GM21737 (cell line): ENCODE measurements around the gene GNB1.
A peak's percentile ranks its signal among the peaks of the same experiment; 100 is the strongest.
"Not testable (repeated sequence)": the region's sequence is repeated elsewhere in the genome, so short reads cannot be mapped to it uniquely, and the experiment has no call there.

ENCODE experiments used
- ATAC-seq: cut with Tn5 transposase; IDR thresholded peaks from one replicate; pipeline ENCODE4 v1.9.1; 2021; ENCODE audit warnings: mild to moderate bottlenecking, moderate library complexity; ENCODE audit not compliant: unreplicated experiment

GNB1 gene

GRCh38 chr1:1861761-1862310 is 29.1 kb downstream of the GNB1 start:
- ATAC-seq, result not testable (repeated sequence)

GRCh38 chr1:1861339-1861730 is 29.6 kb downstream of the GNB1 start:
- no peak for ATAC-seq

- not testable (repeated sequence) for ATAC-seq
These were observed 30.8 kb downstream of the GNB1 start for GRCh38 chr1:1859970-1860697.

- no peak for ATAC-seq
These were observed 32.4 kb downstream of the GNB1 start for GRCh38 chr1:1858382-1859086.

- ATAC-seq, result no peak
These were observed 33.7 kb downstream of the GNB1 start for GRCh38 chr1:1857096-1857703.

GRCh38 chr1:1856161-1856560 is 34.7 kb downstream of the GNB1 start:
- not testable (repeated sequence) for ATAC-seq

GRCh38 chr1:1853593-1854257 is 37.2 kb downstream of the GNB1 start:
- no peak for ATAC-seq

- no peak for ATAC-seq
These were observed 38.1 kb downstream of the GNB1 start for GRCh38 chr1:1852619-1853414.

GRCh38 chr1:1847890-1848289 is 43.0 kb downstream of the GNB1 start:
- no peak for ATAC-seq

GRCh38 chr1:1847061-1847850 is 43.6 kb downstream of the GNB1 start:
- ATAC-seq, result no peak

- ATAC-seq, result no peak
These were observed 44.4 kb downstream of the GNB1 start for GRCh38 chr1:1846386-1846918.

- ATAC-seq, result no peak
These were observed 48.3 kb downstream of the GNB1 start for GRCh38 chr1:1842360-1843146.

- no peak for ATAC-seq
These were observed 49.3 kb downstream of the GNB1 start for GRCh38 chr1:1841575-1841995.

GRCh38 chr1:1839311-1839965 is 51.4 kb downstream of the GNB1 start:
- ATAC-seq, result no peak

GRCh38 chr1:1836119-1836518 is 54.8 kb downstream of the GNB1 start:
- ATAC-seq, result no peak

GRCh38 chr1:1835546-1835945 is 55.3 kb downstream of the GNB1 start:
- no peak for ATAC-seq

- ATAC-seq, result peak; percentile 64
These were observed 57.0 kb downstream of the GNB1 start for GRCh38 chr1:1833916-1834325.

- no peak for ATAC-seq
These were observed 57.4 kb downstream of the GNB1 start for GRCh38 chr1:1833456-1833855.
